PC-3 (cell line): ENCODE measurements around the gene C16orf46. TPM values are rescaled to one million over a fixed set of nuclear protein-coding genes. Genes with fewer than 3 reads are reported as not detected.

ENCODE experiments used
- ATAC-seq: fragments of 200-7000 bp; cut with Tn5 transposase; 2 replicates; pipeline ENCODE4 v1.9.1; 2020; ENCODE audit warnings: mild to moderate bottlenecking, moderate library complexity
- Bru-seq: library from RNA; stranded (reverse); fragments of 400-500 nt; gene quantifications from one replicate; lab custom pipeline; 2021; lab: Mats Ljungman, UMichigan
- BruChase-seq, 2 experiments: library from RNA; stranded (reverse); fragments of 400-500 nt; gene quantifications; one replicate each; lab custom pipeline; 2021; lab: Mats Ljungman, UMichigan
- BruUV-seq: library from RNA; stranded (reverse); fragments of 400-500 nt; replicated peaks from 2 replicates; lab custom pipeline; 2021; lab: Mats Ljungman, UMichigan
- CTCF ChIA-PET: fragments of 300-600 bp; sonication (Branson Sonifier 250); formaldehyde crosslinking; loops from one replicate; lab custom pipeline; 2022; ENCODE audit warnings: antibody characterized with exemption; lab: Charles Lee
- POLR2A ChIA-PET: fragments of 300-600 bp; sonication (Branson Sonifier 250); formaldehyde crosslinking; loops from one replicate; lab custom pipeline; 2022; ENCODE audit warnings: antibody characterized with exemption; ENCODE audit not compliant: unreplicated experiment; lab: Charles Lee
- DNase-seq: peaks from one replicate; pipeline ENCODE4 v3.0.0-alpha.2; 2015
- H2AFZ ChIP-seq: fragments of 300-600 bp; sonication (generic); 2 replicates; pipeline ENCODE4 v1.6.0; 2016; ENCODE audit warnings: antibody characterized with exemption, low read length
- H3F3A ChIP-seq: fragments of 300-600 bp; sonication (generic); one replicate; pipeline ENCODE4 v1.6.0; 2017; ENCODE audit warnings: antibody characterized with exemption, low read length, control low read depth, mild to moderate bottlenecking; ENCODE audit not compliant: unreplicated experiment
- H3K27ac ChIP-seq: fragments of 300-600 bp; sonication (generic); 2 replicates; pipeline ENCODE4 v1.5.1; 2016; ENCODE audit warnings: mild to moderate bottlenecking, low read length
- H3K27me3 ChIP-seq: fragments of 300-600 bp; sonication (generic); 2 replicates; pipeline ENCODE4 v1.6.1; 2016; ENCODE audit warnings: low read length, mixed read lengths
- H3K36me3 ChIP-seq: fragments of 300-600 bp; sonication (generic); 2 replicates; pipeline ENCODE4 v1.6.1; 2016; ENCODE audit warnings: low read depth, mixed run types, low read length, mixed read lengths
- H3K4me1 ChIP-seq: fragments of 300-600 bp; sonication (generic); 2 replicates; pipeline ENCODE4 v1.5.1; 2016; ENCODE audit warnings: low read length; ENCODE audit not compliant: insufficient read depth
- H3K4me2 ChIP-seq: fragments of 300-600 bp; sonication (generic); 2 replicates; pipeline ENCODE4 v1.6.0; 2016; ENCODE audit warnings: low read length
- H3K4me3 ChIP-seq: fragments of 300-600 bp; sonication (generic); 2 replicates; pipeline ENCODE4 v1.5.1; 2016; ENCODE audit warnings: mild to moderate bottlenecking, low read length, mixed read lengths
- H3K79me2 ChIP-seq: fragments of 300-600 bp; sonication (generic); 2 replicates; pipeline ENCODE4 v1.6.1; 2017; ENCODE audit warnings: low read length, mixed read lengths
- H3K9ac ChIP-seq: fragments of 300-600 bp; sonication (generic); 2 replicates; pipeline ENCODE4 v1.6.0; 2016; ENCODE audit warnings: mild to moderate bottlenecking, low read length
- H3K9me2 ChIP-seq: fragments of 300-600 bp; sonication (generic); replicated peaks from 2 replicates; pipeline ENCODE4 v1.6.1; 2016; ENCODE audit warnings: mixed run types, low read length, mixed read lengths
- H3K9me3 ChIP-seq: fragments of 300-600 bp; sonication (generic); 2 replicates; pipeline ENCODE4 v1.6.1; 2016; ENCODE audit warnings: low read length, mixed read lengths
- H4K20me1 ChIP-seq: fragments of 300-600 bp; sonication (generic); 2 replicates; pipeline ENCODE4 v1.6.1; 2016; ENCODE audit warnings: low read length, mixed read lengths
- CTCF ChIP-seq: fragments of 300-600 bp; sonication (generic); conservative IDR thresholded peaks from 2 replicates; pipeline ENCODE4 v1.5.1; 2017; ENCODE audit warnings: antibody characterized with exemption, low read depth, mild to moderate bottlenecking, low read length
- EZH2 ChIP-seq: fragments of 300-600 bp; sonication (generic); IDR thresholded peaks from one replicate; pipeline ENCODE4 v1.6.1; 2017; ENCODE audit warnings: antibody characterized with exemption, mild to moderate bottlenecking, low read length; ENCODE audit not compliant: unreplicated experiment
- EZH2phosphoT487 ChIP-seq: fragments of 300-600 bp; sonication (generic); IDR thresholded peaks from 2 replicates; pipeline ENCODE4 v1.6.1; 2018; ENCODE audit warnings: mild to moderate bottlenecking, antibody characterized with exemption, low read length, borderline replicate concordance
- intact Hi-C: fragments of 100-400 bp; cut with micrococcal nuclease; formaldehyde crosslinking; loops from 2 replicates; pipeline ENCODE4 v1.9.0; 2023
- long read RNA-seq: library from polyadenylated mRNA; unstranded; transcript quantifications from one replicate; pipeline ENCODE4 v2.0.0, GENCODE V29; 2021; ENCODE audit not compliant: unreplicated experiment
- total RNA-seq: library from RNA; depleted of rRNA; stranded (reverse); fragments of >200 nt; gene quantifications from 2 replicates; pipeline ENCODE4 v1.2.3, GENCODE V29; 2014; rRNA removed

C16orf46 gene
- 0.73 TPM in 1 of 2 replicates, not detected in the other for total RNA-seq
- percentile 53 among the genes with signal in this experiment for Bru-seq, nascent RNA
- BruChase-seq, experiment 1, labeled RNA remaining after a 6-hour chase, result percentile 81 among the genes with signal in this experiment
- BruChase-seq, experiment 2, labeled RNA remaining after a 2-hour chase, result percentile 76 among the genes with signal in this experiment
- long read RNA-seq, partial matches to known transcripts, result 0 of 3 reads
- long read RNA-seq, other reads (novel, unspliced or antisense), result 3 of 3 reads

- Histone ChIP-seq H2AFZ (peak within 1 kb of the TSS; percentile 93), H3K4me3 (peak within 1 kb of the TSS; percentile 77), H4K20me1 (no peaks in the 10 kb centered on the region), H3K9me2 (no peaks in the 10 kb centered on the region), H3F3A (no peaks in the 10 kb centered on the region), H3K27me3 (no peaks in the 10 kb centered on the region), H3K4me2 (peak within 1 kb of the TSS; percentile 83), H3K4me1 (peaks cover 6% of the 10 kb centered on the region; the same call in 1 of the 2 replicates), H3K9me3 (no peaks in the 10 kb centered on the region), H3K27ac (peak within 1 kb of the TSS; percentile 41), H3K36me3 (no peaks in the 10 kb centered on the region), H3K79me2 (no peaks in the 10 kb centered on the region), H3K9ac (peak within 1 kb of the TSS; percentile 78)
- DNase-seq (peak; percentile 90), ATAC-seq (peak; percentile 93)
- ChIA-PET CTCF (interaction anchor here (1.0 kb wide), 1 partner anchor 41 kb away, joined by 3 read pairs; the partner anchor contains the start of gene ATMIN), POLR2A (interaction anchor here (0.6 kb wide), 1 partner anchor 86 kb away, joined by 6 read pairs; no protein-coding TSS in a partner anchor)
- TF ChIP-seq CTCF (no peak), EZH2phosphoT487 (no peak), EZH2 (no peak)
- BruUV-seq, result TSS peak; percentile 89
- intact Hi-C loops, result loop anchor here (2.0 to 5.0 kb wide), 3 partner anchors 17 to 73 kb away; partner anchors contain the start of gene ATMIN
Measured at GRCh38 chr16:81077076-81077940, at the start of gene C16orf46. TSS of gene C16orf46 (minus strand) at chr16:81077238. CDS start at chr16:81063955, 13,283 bp downstream.

GRCh38 chr16:81123092-81123852 is 46.2 kb upstream of the C16orf46 start:
- Histone ChIP-seq H3F3A (no peaks in the 10 kb centered on the region), H3K4me2 (no peak overlapping the region), H3K4me1 (no peaks in the 10 kb centered on the region), H3K9ac (no peak overlapping the region), H3K4me3 (no peak overlapping the region), H3K27ac (no peak overlapping the region), H2AFZ (no peak overlapping the region), H3K36me3 (no peaks in the 10 kb centered on the region), H3K9me2 (no peaks in the 10 kb centered on the region), H3K27me3 (no peaks in the 10 kb centered on the region), H3K79me2 (no peaks in the 10 kb centered on the region), H4K20me1 (no peaks in the 10 kb centered on the region), H3K9me3 (no peaks in the 10 kb centered on the region)
- no peak for DNase-seq
- intact Hi-C loops, result no loop called here
- POLR2A ChIA-PET, result no interaction called here
- no peak for ATAC-seq
- BruUV-seq, result no TSS peak
- TF ChIP-seq CTCF, result no peak
- TF ChIP-seq EZH2, result no peak
- TF ChIP-seq EZH2phosphoT487, result no peak
- CTCF ChIA-PET, result no interaction called here
